ENCODE measurements around the gene CTNNA1. TPM values are rescaled to one million over a fixed set of nuclear protein-coding genes. Genes with fewer than 3 reads are reported as not detected.

The CTNNA1 gene
- total and polyA plus RNA-seq, 2 of the 8 experiments (the other 6 are each of a cell fraction or from before 2014, with no cell fraction given) = 115 to 349 TPM

GRCh38 chr5:138849439-138849838, 96.2 kb downstream of the CTNNA1 start:
- H3K9ac ChIP-seq (replicated peaks in 1 of 4; ENCODE audit: extremely low read depth in 1 of 4, low read depth in 3 of 4, low read length in 3 of 4) = no peak overlapping the region
- no peaks in the 10 kb centered on the region for H3K9me3 ChIP-seq (ENCODE audit: insufficient read depth in 2 of 2, low read depth in 1 of 2, low read length in 1 of 2)
- H4K91ac ChIP-seq (replicated peaks; ENCODE audit: insufficient read length, low read length) = no peak overlapping the region
- H3K23ac ChIP-seq (ENCODE audit: insufficient read length) = no peak overlapping the region
- H2AFZ ChIP-seq (ENCODE audit: low read length) = no peak overlapping the region
- H3K56ac ChIP-seq (replicated peaks; ENCODE audit: insufficient read length, low read depth, low read length) = no peak overlapping the region
- no peak overlapping the region for H4K5ac ChIP-seq (ENCODE audit: insufficient read length, low read depth, low read length)
- H3K14ac ChIP-seq (ENCODE audit: insufficient read length) = no peak overlapping the region
- H3K4me3 ChIP-seq (ENCODE audit: extremely low read depth in 1 of 4, insufficient read depth in 2 of 4, low read depth in 3 of 4, low read length in 4 of 4) = no peak overlapping the region
- 58% methylated on average over 3 of the region's 3 CpGs; no CpG with 5 or more reads in 1 of the 2 experiments for WGBS, 2 experiments (ENCODE audit: extremely low coverage in 1 of 2, insufficient coverage in 1 of 2, insufficient read length in 1 of 2, insufficient replicate concordance in 2 of 2, low coverage in 1 of 2, low lambda C conversion rate in 2 of 2, missing lambda C conversion rate in 1 of 2)
- H2BK120ac ChIP-seq (replicated peaks; ENCODE audit: low read depth, low read length) = no peak overlapping the region
- no peak overlapping the region for H2BK12ac ChIP-seq (ENCODE audit: low read depth, low read length)
- no peak overlapping the region for H2AK5ac ChIP-seq (ENCODE audit: low read depth, low read length)
- POLR2A ChIA-PET (ENCODE audit: partially characterized antibody) = interaction anchor here (0.7 to 1.1 kb wide), 2 partner anchors 9 to 297 kb away, joined by 3 to 4 read pairs; no protein-coding TSS in a partner anchor
- H4K8ac ChIP-seq (ENCODE audit: extremely low read depth, insufficient read depth, low read length) = no peak overlapping the region
- CTCF ChIA-PET (ENCODE audit: partially characterized antibody) = interaction anchor here (2.4 kb wide), 1 partner anchor 24 kb away, joined by 17 read pairs; no protein-coding TSS in a partner anchor
- H3K18ac ChIP-seq (ENCODE audit: extremely low read depth, low read length) = no peak overlapping the region
- H3K4ac ChIP-seq (replicated peaks; ENCODE audit: insufficient read length, low read depth, low read length) = no peak overlapping the region
- FAIRE-seq (no peak), DNase-seq (ENCODE audit: low read depth in 1 of 2, low spot score in 2 of 2) (no peak)
- H4K20me1 ChIP-seq (replicated peaks in 1 of 2; ENCODE audit: control insufficient read depth in 1 of 2, insufficient read depth in 2 of 2, low read length in 2 of 2) = peaks cover 0 to 9% of the 10 kb centered on the region in 2 experiments
- H2BK20ac ChIP-seq (ENCODE audit: low read length) = no peak overlapping the region
- no peak overlapping the region for H3K27ac ChIP-seq (ENCODE audit: low read depth, low read length)
- no peak overlapping the region for H2BK15ac ChIP-seq (ENCODE audit: low read length)
- no peaks in the 10 kb centered on the region for H3K23me2 ChIP-seq (ENCODE audit: low read depth, low read length)
- H2BK5ac ChIP-seq (ENCODE audit: low read depth, low read length) = no peak overlapping the region
- H3K79me1 ChIP-seq (ENCODE audit: low read depth, low read length) = peaks cover 2% of the 10 kb centered on the region
- H3K4me1 ChIP-seq (replicated peaks in 1 of 4; ENCODE audit: control insufficient read depth in 3 of 4, insufficient read depth in 4 of 4, low read length in 3 of 4) = peaks cover 0 to 4% (median 0%) of the 10 kb centered on the region in 4 experiments; a peak in 2 of 7 replicates
- H3K36me3 ChIP-seq (ENCODE audit: control insufficient read depth in 2 of 4, insufficient read depth in 4 of 4, low read length in 3 of 4) = no peaks in the 10 kb centered on the region
- H3K4me2 ChIP-seq (ENCODE audit: insufficient read depth in 1 of 2, low read depth in 2 of 2, low read length in 2 of 2) = no peak overlapping the region
- peaks cover 0 to 85% of the 10 kb centered on the region in 2 experiments; a peak in 3 of 4 replicates for H3K79me2 ChIP-seq (ENCODE audit: control insufficient read depth in 1 of 2, insufficient read depth in 2 of 2, low read length in 2 of 2)
- no peaks in the 10 kb centered on the region for H3K27me3 ChIP-seq (replicated peaks in 1 of 4; ENCODE audit: control insufficient read depth in 3 of 4, extremely low read depth in 1 of 4, insufficient read depth in 3 of 4, low read length in 3 of 4)
- TF ChIP-seq TEAD4 (IDR thresholded peaks at IDR 0.05; ENCODE audit: low read depth, low read length) (no peak), SIRT6 (IDR thresholded peaks at IDR 0.05; ENCODE audit: low read length) (no peak)
